Measurements from ENCODE around the gene PTGIS.

DNA sequence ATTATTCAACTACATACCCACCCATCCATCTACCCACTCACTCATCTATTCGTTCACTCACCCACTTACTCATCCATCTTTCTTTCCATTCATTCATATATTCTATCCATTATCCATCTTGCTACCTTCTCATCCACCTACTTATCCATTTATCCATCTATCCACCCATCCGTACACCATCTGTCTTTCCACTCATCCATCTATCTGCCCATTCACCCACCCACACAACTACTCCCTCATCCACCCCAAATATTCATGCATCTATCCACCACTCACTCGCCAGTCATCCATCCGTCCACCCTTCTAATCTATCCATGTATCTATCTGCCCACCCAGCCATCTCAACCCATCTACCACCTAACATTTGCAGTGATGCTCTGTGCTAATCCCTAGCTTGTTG is 71.9 kb downstream of the PTGIS start:
- TF ChIP-seq CTCF (IDR thresholded peaks at IDR 0.05) (no peak), POLR2A (IDR thresholded peaks at IDR 0.05) (no peak)

Measured in esophagus squamous epithelium (tissue), 4 donors.